Activated CD4-positive, alpha-beta T cell treated with anti-CD3 and anti-CD28 coated beads for 36 hours (primary cell): ENCODE data around the gene EPM2A. TPM values are rescaled to one million over a fixed set of nuclear protein-coding genes. Genes with fewer than 3 reads are reported as not detected.
"Not testable (repeated sequence)": the region's sequence is repeated elsewhere in the genome, so short reads cannot be mapped to it uniquely, and the experiment has no call there.

Experiments used
- ATAC-seq: fragments of 200-7000 bp; cut with Tn5 transposase; one replicate; pipeline ENCODE4 v1.10.0; 2021; ENCODE audit warnings: mild to moderate bottlenecking, moderate library complexity
- CTCF ChIA-PET: fragments of 350-600 bp; sonication (Branson Sonifier 250); formaldehyde crosslinking; loops from one replicate; lab custom pipeline; 2021; ENCODE audit warnings: antibody characterized with exemption; lab: Charles Lee
- POLR2A ChIA-PET: fragments of 350-600 bp; sonication (Branson Sonifier 250); formaldehyde crosslinking; loops from one replicate; lab custom pipeline; 2021; ENCODE audit warnings: antibody characterized with exemption, inconsistent platforms; lab: Charles Lee
- DNase-seq: peaks from one replicate; pipeline ENCODE4 v3.0.0-alpha.2; 2020
- H3K27ac Mint-ChIP-seq: one replicate; pipeline ENCODE4 v1.8.0; 2021; ENCODE audit warnings: mixed read lengths
- H3K27me3 Mint-ChIP-seq: one replicate; pipeline ENCODE4 v1.8.0; 2021; ENCODE audit warnings: mixed read lengths
- H3K36me3 Mint-ChIP-seq: one replicate; pipeline ENCODE4 v1.8.0; 2021; ENCODE audit warnings: low read depth, mixed read lengths
- H3K4me1 Mint-ChIP-seq: one replicate; pipeline ENCODE4 v1.8.0; 2021; ENCODE audit warnings: mixed read lengths
- H3K4me3 Mint-ChIP-seq: one replicate; pipeline ENCODE4 v1.8.0; 2021; ENCODE audit warnings: mild to moderate bottlenecking, moderate library complexity, mixed read lengths
- H3K9me3 Mint-ChIP-seq: one replicate; pipeline ENCODE4 v1.8.0; 2021; ENCODE audit warnings: low read depth, mixed read lengths
- intact Hi-C, 2 experiments: fragments of 100-400 bp; cut with DNase I in 1 of 2; cut with micrococcal nuclease in 1 of 2; formaldehyde crosslinking; loops; one replicate each; pipeline versions ENCODE4 v1.14.2 to v1.15.1; 2022 to 2024; cut with DNase I, micrococcal nuclease
- total RNA-seq, 2 experiments: library from RNA; stranded (reverse); gene quantifications; one replicate each; pipeline ENCODE4 v1.2.3, GENCODE V29; 2021

EPM2A gene
- total RNA-seq, 2 experiments from 2014 or later: 6.7 to 7.2 TPM

DNA sequence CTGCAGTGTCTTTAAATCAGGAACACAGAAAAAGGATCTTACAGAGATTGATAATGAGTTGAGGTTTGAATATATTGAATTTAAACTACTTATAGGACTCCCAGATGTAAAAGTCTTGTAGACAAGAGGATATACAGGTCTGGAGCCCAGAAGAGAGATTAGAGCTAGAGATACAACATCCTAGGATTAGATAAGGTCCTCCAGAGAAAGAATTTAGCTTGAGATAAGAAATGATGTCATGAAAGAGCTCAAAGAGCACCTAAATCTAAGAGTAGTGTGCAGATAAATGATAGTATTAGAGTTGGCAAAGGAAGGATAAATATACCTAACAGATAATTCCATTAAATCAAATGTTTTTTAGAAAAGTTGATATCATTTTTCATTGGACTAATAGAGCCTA, 23.9 kb downstream of the EPM2A start:
- H3K27me3 Mint-ChIP-seq: no peaks in the 10 kb centered on the region
- intact Hi-C loops: no loop called here
- DNase-seq: no peak
- no peak overlapping the region for H3K4me3 Mint-ChIP-seq
- POLR2A ChIA-PET: no interaction called here
- H3K9me3 Mint-ChIP-seq: peaks cover 20% of the 10 kb centered on the region
- ATAC-seq: no peak
- H3K4me1 Mint-ChIP-seq: peaks cover 10% of the 10 kb centered on the region
- CTCF ChIA-PET: no interaction called here
- H3K27ac Mint-ChIP-seq: no peak overlapping the region
- peaks cover 27% of the 10 kb centered on the region for H3K36me3 Mint-ChIP-seq

- ATAC-seq: no peak
- Mint-ChIP-seq H3K4me3 (no peak overlapping the region), H3K36me3 (peaks cover 9% of the 10 kb centered on the region), H3K4me1 (peaks cover 15% of the 10 kb centered on the region), H3K27ac (no peak overlapping the region), H3K9me3 (peaks cover 6% of the 10 kb centered on the region), H3K27me3 (no peaks in the 10 kb centered on the region)
- POLR2A ChIA-PET: no interaction called here
- CTCF ChIA-PET: no interaction called here
- no peak for DNase-seq
- intact Hi-C loops: no loop called here
These were observed 27.9 kb downstream of the EPM2A start for GRCh38 chr6:145707397-145707796.

DNA sequence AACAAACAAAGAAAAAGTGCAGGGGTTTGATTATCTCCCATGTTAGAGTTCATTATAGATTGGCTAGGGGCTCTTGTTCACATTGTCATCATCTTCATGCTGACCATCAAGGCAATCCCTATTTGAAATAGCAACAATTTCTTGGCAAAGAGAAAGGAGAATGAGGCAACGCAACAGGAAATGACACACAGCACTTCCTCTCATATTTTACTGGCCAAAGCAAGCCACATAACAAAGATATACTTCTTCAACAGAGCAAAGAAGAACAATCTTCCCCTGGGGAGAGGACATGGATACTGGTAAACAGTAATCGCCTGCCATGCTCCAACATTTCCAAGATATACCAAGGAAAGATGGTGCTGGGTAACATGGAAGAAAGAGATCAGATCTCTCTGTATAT, 29.8 kb downstream of the EPM2A start:
- POLR2A ChIA-PET: no interaction called here
- intact Hi-C loops: no loop called here
- no peaks in the 10 kb centered on the region for H3K27me3 Mint-ChIP-seq
- no peak overlapping the region for H3K4me3 Mint-ChIP-seq
- no peak overlapping the region for H3K27ac Mint-ChIP-seq
- H3K36me3 Mint-ChIP-seq: peaks cover 9% of the 10 kb centered on the region
- H3K4me1 Mint-ChIP-seq: peaks cover 15% of the 10 kb centered on the region
- CTCF ChIA-PET: no interaction called here
- peaks cover 4% of the 10 kb centered on the region for H3K9me3 Mint-ChIP-seq
- no peak for ATAC-seq
- DNase-seq: no peak

- H3K9me3 Mint-ChIP-seq: peaks cover 4% of the 10 kb centered on the region
- H3K4me1 Mint-ChIP-seq: peaks cover 15% of the 10 kb centered on the region
- intact Hi-C loops: no loop called here
- H3K36me3 Mint-ChIP-seq: peaks cover 6% of the 10 kb centered on the region
- no peak overlapping the region for H3K27ac Mint-ChIP-seq
- CTCF ChIA-PET: interaction anchor here (0.7 to 2.1 kb wide), 5 partner anchors 9 to 70 kb away, joined by 3 to 6 read pairs (median 4); no protein-coding TSS in a partner anchor
- no peak overlapping the region for H3K4me3 Mint-ChIP-seq
- POLR2A ChIA-PET: interaction anchor here (0.6 kb wide), 1 partner anchor 252 kb away, joined by 3 read pairs; no protein-coding TSS in a partner anchor
- ATAC-seq (no peak), DNase-seq (no peak)
- H3K27me3 Mint-ChIP-seq: no peaks in the 10 kb centered on the region
These were observed 31.1 kb downstream of the EPM2A start for GRCh38 chr6:145704143-145704781.

DNA sequence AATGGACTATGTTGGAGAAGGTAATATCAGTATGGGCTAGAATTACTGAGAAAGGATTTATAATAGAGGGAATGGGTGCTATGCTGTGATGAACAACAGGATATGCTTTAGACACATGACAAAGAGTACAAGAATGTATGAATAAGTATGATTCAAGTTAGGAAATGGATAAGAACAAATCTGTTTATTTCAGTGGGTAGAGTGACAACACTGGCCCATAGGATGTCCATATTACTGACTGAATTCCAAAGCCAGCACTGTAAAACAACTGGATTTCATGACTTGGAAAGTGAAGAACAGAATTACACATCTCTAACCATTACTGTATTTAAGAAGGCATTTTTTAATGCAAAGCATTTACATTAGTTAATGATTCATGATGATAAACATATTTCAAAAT, 35.9 kb downstream of the EPM2A start:
- intact Hi-C loops: no loop called here
- Mint-ChIP-seq H3K36me3 (peaks cover 4% of the 10 kb centered on the region), H3K27ac (no peak overlapping the region), H3K4me3 (no peak overlapping the region), H3K9me3 (peaks cover 11% of the 10 kb centered on the region), H3K4me1 (no peaks in the 10 kb centered on the region), H3K27me3 (no peaks in the 10 kb centered on the region)
- ChIA-PET POLR2A (no interaction called here), CTCF (no interaction called here)
- ATAC-seq (no peak), DNase-seq (no peak)

GRCh38 chr6:145697401-145697800, 37.9 kb downstream of the EPM2A start:
- H3K27ac Mint-ChIP-seq, POLR2A ChIA-PET, H3K27me3 Mint-ChIP-seq, intact Hi-C loops, CTCF ChIA-PET, H3K4me1 Mint-ChIP-seq, DNase-seq, ATAC-seq, H3K4me3 Mint-ChIP-seq, H3K36me3 Mint-ChIP-seq: not testable (repeated sequence)
- H3K9me3 Mint-ChIP-seq: peaks cover 11% of the 10 kb centered on the region

DNA sequence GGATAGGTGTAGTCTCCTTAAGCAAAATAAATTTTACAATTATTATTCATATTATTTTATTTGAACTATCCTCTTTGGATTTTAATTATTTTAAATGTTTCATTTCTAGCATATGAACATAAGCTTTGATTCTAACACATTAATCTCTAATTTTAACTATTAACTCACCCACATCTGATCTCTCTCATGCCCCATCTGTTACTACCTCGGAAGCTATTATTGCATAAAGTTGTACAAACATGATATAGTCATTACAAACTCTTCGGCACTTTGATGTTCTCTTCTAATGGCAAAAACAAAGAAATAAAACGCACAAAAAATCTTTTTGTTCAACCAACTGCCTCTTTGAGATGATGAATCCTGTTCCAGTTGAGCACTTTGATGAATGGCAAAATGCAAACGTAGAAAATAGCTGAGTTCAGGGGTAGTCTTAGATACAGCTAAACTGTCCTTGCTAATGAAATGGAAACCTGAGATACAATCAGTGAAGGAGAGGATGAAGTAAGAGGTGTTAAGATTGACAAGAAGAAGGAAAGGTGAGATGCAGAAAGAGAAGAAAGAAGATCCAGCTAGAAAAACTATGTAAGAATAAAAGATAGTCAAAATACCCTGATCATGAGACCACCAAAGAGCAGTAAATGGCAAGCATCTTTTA, 41.1 kb downstream of the EPM2A start:
- ChIA-PET CTCF (interaction anchor here (0.6 kb wide), 1 partner anchor 69 kb away, joined by 3 read pairs; no protein-coding TSS in a partner anchor), POLR2A (no interaction called here)
- no peak overlapping the region for H3K4me3 Mint-ChIP-seq
- no peak for ATAC-seq
- peaks cover 11% of the 10 kb centered on the region for H3K9me3 Mint-ChIP-seq
- no peaks in the 10 kb centered on the region for H3K27me3 Mint-ChIP-seq
- no peak overlapping the region for H3K27ac Mint-ChIP-seq
- DNase-seq: no peak
- intact Hi-C loops: no loop called here
- H3K36me3 Mint-ChIP-seq: peaks cover 4% of the 10 kb centered on the region
- no peaks in the 10 kb centered on the region for H3K4me1 Mint-ChIP-seq

GRCh38 chr6:145690969-145691368, 44.4 kb downstream of the EPM2A start:
- CTCF ChIA-PET: no interaction called here
- Mint-ChIP-seq H3K4me1 (no peaks in the 10 kb centered on the region), H3K27me3 (no peaks in the 10 kb centered on the region), H3K4me3 (no peak overlapping the region), H3K36me3 (peaks cover 2% of the 10 kb centered on the region), H3K27ac (no peak overlapping the region), H3K9me3 (no peaks in the 10 kb centered on the region)
- POLR2A ChIA-PET: no interaction called here
- intact Hi-C loops: no loop called here
- DNase-seq (no peak), ATAC-seq (no peak)

DNA sequence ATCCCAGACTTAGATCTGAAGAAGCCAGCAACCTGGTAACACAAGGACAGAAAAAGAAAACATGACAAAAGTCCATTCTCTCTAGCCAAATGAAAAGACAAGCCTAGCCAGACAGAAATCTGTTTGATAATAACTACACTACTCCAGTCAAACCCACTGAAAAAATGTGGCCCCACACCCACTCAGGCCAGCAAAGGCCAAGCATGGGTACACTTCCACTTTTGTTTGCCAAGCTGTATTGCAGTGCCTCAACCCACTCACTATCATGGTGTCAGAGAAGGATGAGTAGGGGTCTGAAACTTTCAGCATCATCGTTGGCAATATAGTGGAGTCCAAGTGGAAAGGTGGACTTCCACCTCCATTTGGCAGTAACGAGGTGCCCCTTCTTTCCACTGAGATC, 45.8 kb downstream of the EPM2A start:
- DNase-seq (no peak), ATAC-seq (no peak)
- intact Hi-C loops: no loop called here
- CTCF ChIA-PET: no interaction called here
- POLR2A ChIA-PET: no interaction called here
- Mint-ChIP-seq H3K36me3 (peaks cover 11% of the 10 kb centered on the region), H3K27me3 (no peaks in the 10 kb centered on the region), H3K9me3 (no peaks in the 10 kb centered on the region), H3K4me3 (no peak overlapping the region), H3K27ac (no peak overlapping the region), H3K4me1 (no peaks in the 10 kb centered on the region)

- intact Hi-C loops: no loop called here
These were observed 46.8 kb downstream of the EPM2A start for GRCh38 chr6:145688493-145688905.

DNA sequence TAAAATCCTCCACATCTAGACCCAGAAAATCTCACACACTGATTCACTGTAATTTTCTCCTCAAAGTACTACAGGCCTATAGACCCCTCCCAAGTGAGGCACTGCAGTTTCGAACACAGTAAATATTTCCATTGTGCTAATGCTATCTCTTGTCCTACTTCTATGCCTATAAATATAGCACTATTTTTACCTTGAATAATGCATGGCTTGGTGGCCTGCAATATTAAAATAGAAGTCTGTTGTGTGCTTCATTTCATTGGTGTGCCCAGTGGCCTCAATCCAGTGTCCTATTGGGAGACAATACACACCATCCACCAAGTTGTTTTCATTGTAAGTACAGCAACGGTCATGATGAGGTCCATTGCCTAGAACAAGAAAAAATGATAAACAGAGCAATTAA, 49.4 kb downstream of the EPM2A start:
- intact Hi-C loops: no loop called here
- peaks cover 29% of the 10 kb centered on the region for H3K36me3 Mint-ChIP-seq
- H3K9me3 Mint-ChIP-seq: peaks cover 6% of the 10 kb centered on the region
- ChIA-PET POLR2A (no interaction called here), CTCF (no interaction called here)
- H3K4me3 Mint-ChIP-seq: no peak overlapping the region
- H3K27me3 Mint-ChIP-seq: no peaks in the 10 kb centered on the region
- no peaks in the 10 kb centered on the region for H3K4me1 Mint-ChIP-seq
- no peak for DNase-seq
- no peak for ATAC-seq
- no peak overlapping the region for H3K27ac Mint-ChIP-seq

More at GRCh38 chr6:145688493-145688905, 46.8 kb downstream of the EPM2A start:
- ChIA-PET CTCF (no interaction called here), POLR2A (no interaction called here)
- Mint-ChIP-seq H3K4me3 (no peak overlapping the region), H3K36me3 (peaks cover 16% of the 10 kb centered on the region), H3K27me3 (no peaks in the 10 kb centered on the region), H3K4me1 (no peaks in the 10 kb centered on the region), H3K27ac (no peak overlapping the region), H3K9me3 (no peaks in the 10 kb centered on the region)
- DNase-seq: no peak
- ATAC-seq: no peak

DNA sequence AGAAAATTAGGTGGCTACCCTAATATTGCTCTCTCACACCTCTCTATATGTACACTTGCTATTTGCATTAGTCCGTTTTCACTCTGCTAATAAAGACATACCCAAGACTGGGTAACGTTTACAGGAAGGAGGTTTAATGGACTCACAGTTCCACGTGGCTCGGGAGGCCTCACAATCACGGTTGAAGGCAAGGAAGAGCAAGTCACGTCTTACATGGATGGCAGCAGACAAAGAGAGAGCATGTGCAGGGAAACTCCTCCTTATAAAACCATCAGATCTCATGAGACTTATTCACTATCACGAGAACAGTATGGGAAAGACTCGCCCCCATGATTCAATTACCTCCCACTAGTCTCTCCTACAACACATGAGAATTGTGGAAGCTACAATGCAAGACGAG, 53.4 kb downstream of the EPM2A start:
- intact Hi-C loops: no loop called here
- CTCF ChIA-PET: no interaction called here
- Mint-ChIP-seq H3K27me3 (no peaks in the 10 kb centered on the region), H3K4me3 (no peak overlapping the region), H3K4me1 (no peaks in the 10 kb centered on the region), H3K36me3 (peaks cover 49% of the 10 kb centered on the region), H3K27ac (no peak overlapping the region), H3K9me3 (peaks cover 11% of the 10 kb centered on the region)
- DNase-seq (no peak), ATAC-seq (no peak)
- POLR2A ChIA-PET: no interaction called here
